Omental fat pad (tissue), 4 donors: ENCODE data around the gene TMEM69. TPM values are rescaled to one million over a fixed set of nuclear protein-coding genes. Genes with fewer than 3 reads are reported as not detected.
"Not testable (repeated sequence)": the region's sequence is repeated elsewhere in the genome, so short reads cannot be mapped to it uniquely, and the experiment has no call there.

Experiments used
- ATAC-seq: fragments of 150-250 bp; one replicate; pipeline ENCODE4 v1.9.1; 2016; ENCODE audit warnings: mild to moderate bottlenecking, moderate library complexity; ENCODE audit not compliant: low FRiP score
- DNase-seq: peaks from one replicate; pipeline ENCODE4 v3.0.0-alpha.2; 2019; ENCODE audit warnings: low spot score
- total RNA-seq, 4 donors: library from RNA; depleted of rRNA; stranded (reverse); fragments of >200 nt; gene quantifications; one replicate each; pipeline ENCODE4 v1.1.0, GENCODE V29; 2016
- TF ChIP-seq, protein P1 (sequence below), 3 donors: fragments of 450-650 bp; IDR thresholded peaks; one replicate each; pipeline ENCODE4 v1.5.1; 2016 to 2017; ENCODE audit warnings: antibody characterized with exemption in 3 of 3, mild to moderate bottlenecking in 3 of 3, moderate library complexity in 2 of 3

Gene TMEM69
- total RNA-seq, 4 donors from 2014 or later: 14.3 to 22.3 (median 21.2) TPM

GRCh38 chr1:45739137-45739536 lies 51.2 kb downstream of the TMEM69 start:
- TF ChIP-seq, protein P1, sequence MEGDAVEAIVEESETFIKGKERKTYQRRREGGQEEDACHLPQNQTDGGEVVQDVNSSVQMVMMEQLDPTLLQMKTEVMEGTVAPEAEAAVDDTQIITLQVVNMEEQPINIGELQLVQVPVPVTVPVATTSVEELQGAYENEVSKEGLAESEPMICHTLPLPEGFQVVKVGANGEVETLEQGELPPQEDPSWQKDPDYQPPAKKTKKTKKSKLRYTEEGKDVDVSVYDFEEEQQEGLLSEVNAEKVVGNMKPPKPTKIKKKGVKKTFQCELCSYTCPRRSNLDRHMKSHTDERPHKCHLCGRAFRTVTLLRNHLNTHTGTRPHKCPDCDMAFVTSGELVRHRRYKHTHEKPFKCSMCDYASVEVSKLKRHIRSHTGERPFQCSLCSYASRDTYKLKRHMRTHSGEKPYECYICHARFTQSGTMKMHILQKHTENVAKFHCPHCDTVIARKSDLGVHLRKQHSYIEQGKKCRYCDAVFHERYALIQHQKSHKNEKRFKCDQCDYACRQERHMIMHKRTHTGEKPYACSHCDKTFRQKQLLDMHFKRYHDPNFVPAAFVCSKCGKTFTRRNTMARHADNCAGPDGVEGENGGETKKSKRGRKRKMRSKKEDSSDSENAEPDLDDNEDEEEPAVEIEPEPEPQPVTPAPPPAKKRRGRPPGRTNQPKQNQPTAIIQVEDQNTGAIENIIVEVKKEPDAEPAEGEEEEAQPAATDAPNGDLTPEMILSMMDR (IDR thresholded peaks at IDR 0.05): no peak
- ATAC-seq: no peak
- no peak for DNase-seq

GRCh38 chr1:45739641-45740156 lies 51.7 kb downstream of the TMEM69 start:
- ATAC-seq: not testable (repeated sequence)

More at GRCh38 chr1:45739641-45740156, 51.7 kb downstream of the TMEM69 start:
- not testable (repeated sequence) for DNase-seq

Other genes starting within 250 kb of the TMEM69 start
- gene TESK2, start 197.0 kb upstream of the TMEM69 start, total RNA-seq: 1 to 10 TPM; 1.4 to 4.3 (median 3.7) TPM
- 1 to 10 TPM in 1 of 4 donors, under 1 TPM in 3; 0.44 to 1.3 (median 0.67) TPM for gene CCDC163, start 188.1 kb upstream of the TMEM69 start, total RNA-seq
- gene MMACHC, start 187.9 kb upstream of the TMEM69 start, total RNA-seq: 1 to 10 TPM; 1.8 to 4.4 (median 3.2) TPM
- gene PRDX1, start 166.3 kb upstream of the TMEM69 start, total RNA-seq: 100 to 1,000 TPM; 194 to 363 (median 269) TPM
- gene AKR1A1, start 137.4 kb upstream of the TMEM69 start, total RNA-seq: 100 to 1,000 TPM in 1 of 4 donors, 10 to 100 TPM in 3; 76.6 to 114 (median 86.2) TPM
- 10 to 100 TPM; 48.0 to 96.5 (median 80.6) TPM for gene NASP, start 104.1 kb upstream of the TMEM69 start, total RNA-seq
- gene CCDC17, start 64.1 kb upstream of the TMEM69 start, total RNA-seq: 1 to 10 TPM in 3 of 4 donors, under 1 TPM in 1; 0.84 to 8.4 (median 2.7) TPM
- gene GPBP1L1, start 1.6 kb upstream of the TMEM69 start, total RNA-seq: 100 to 1,000 TPM in 3 of 4 donors, 10 to 100 TPM in 1; 75.1 to 116 (median 105) TPM
- gene IPP, start 62.5 kb downstream of the TMEM69 start, total RNA-seq: 10 to 100 TPM in 1 of 4 donors, 1 to 10 TPM in 3; 4.1 to 12.0 (median 7.7) TPM
- gene MAST2, start 115.4 kb downstream of the TMEM69 start, total RNA-seq: 10 to 100 TPM; 12.0 to 22.0 (median 18.1) TPM